Left ventricle myocardium inferior (tissue), 1 donor: Measurements from ENCODE around the gene ARL5C. TPM values are rescaled to one million over a fixed set of nuclear protein-coding genes. Genes with fewer than 3 reads are reported as not detected.

Experiments
- DNase-seq: peaks from one replicate; pipeline ENCODE4 v3.0.0-alpha.2; 2020
- H3K27ac ChIP-seq: fragments of 200-600 bp; replicated peaks from 2 replicates; pipeline ENCODE4 v1.8.0; 2021
- H3K27me3 ChIP-seq: fragments of 200-600 bp; 2 replicates; pipeline ENCODE4 v1.8.0; 2021; ENCODE audit warnings: low read depth
- H3K36me3 ChIP-seq: fragments of 200-600 bp; 2 replicates; pipeline ENCODE4 v1.8.0; 2021
- H3K4me1 ChIP-seq: fragments of 200-600 bp; 2 replicates; pipeline ENCODE4 v1.8.0; 2021
- H3K4me3 ChIP-seq: fragments of 200-600 bp; 2 replicates; pipeline ENCODE4 v1.8.0; 2021; ENCODE audit warnings: mild to moderate bottlenecking, moderate library complexity
- H3K9me3 ChIP-seq: fragments of 200-600 bp; replicated peaks from 2 replicates; pipeline ENCODE4 v1.8.0; 2021
- CTCF ChIP-seq: fragments of 200-600 bp; IDR thresholded peaks from 2 replicates; pipeline ENCODE4 v1.8.0; 2021; ENCODE audit warnings: antibody characterized with exemption, mild to moderate bottlenecking, borderline replicate concordance
- intact Hi-C: fragments of 100-400 bp; cut with micrococcal nuclease; formaldehyde crosslinking; loops from one replicate; pipeline ENCODE4 v1.11.0; 2022
- total RNA-seq: library from RNA; stranded (reverse); fragmentation: NEBNext Ultra II Directional; extraction: Animal tissue kit (Norgen Biotek cat#: 25700); gene quantifications from one replicate; pipeline ENCODE4 v1.2.1, GENCODE V29; 2021
- donor health status: DM: no; HTN: yes; CAD: no; lungs with severe emphysema.

The ARL5C gene
- total RNA-seq, 1 donor from 2014 or later = not detected

GRCh38 chr17:39210093-39210434 lies 44.1 kb upstream of the ARL5C start:
- peaks cover 38% of the 10 kb centered on the region for H3K4me1 ChIP-seq
- no peaks in the 10 kb centered on the region for H3K9me3 ChIP-seq
- TF ChIP-seq CTCF = no peak
- DNase-seq = no peak
- H3K27ac ChIP-seq = peak overlapping the region; percentile 50
- intact Hi-C loops = no loop called here
- peak overlapping the region; percentile 66 for H3K4me3 ChIP-seq
- H3K36me3 ChIP-seq = peaks cover 3% of the 10 kb centered on the region
- peaks cover 22% of the 10 kb centered on the region for H3K27me3 ChIP-seq

GRCh38 chr17:39209317-39210092 lies 43.5 kb upstream of the ARL5C start:
- no peak for TF ChIP-seq CTCF
- H3K36me3 ChIP-seq = peaks cover 8% of the 10 kb centered on the region
- DNase-seq = peak; percentile 69
- H3K9me3 ChIP-seq = no peaks in the 10 kb centered on the region
- intact Hi-C loops = no loop called here
- H3K27me3 ChIP-seq = peaks cover 21% of the 10 kb centered on the region
- peak overlapping the region; percentile 50 for H3K27ac ChIP-seq
- peaks cover 38% of the 10 kb centered on the region for H3K4me1 ChIP-seq
- H3K4me3 ChIP-seq = peak overlapping the region; percentile 66

GRCh38 chr17:39208893-39209292 lies 42.9 kb upstream of the ARL5C start:
- Histone ChIP-seq H3K27ac (peak overlapping the region; percentile 50), H3K36me3 (peaks cover 14% of the 10 kb centered on the region), H3K4me3 (peak overlapping the region; percentile 66), H3K4me1 (peaks cover 38% of the 10 kb centered on the region), H3K27me3 (peaks cover 19% of the 10 kb centered on the region), H3K9me3 (no peaks in the 10 kb centered on the region)
- TF ChIP-seq CTCF = no peak
- DNase-seq = no peak
- intact Hi-C loops = no loop called here

GRCh38 chr17:39208136-39208535 lies 42.2 kb upstream of the ARL5C start:
- peaks cover 22% of the 10 kb centered on the region for H3K36me3 ChIP-seq
- no peak overlapping the region for H3K27ac ChIP-seq
- intact Hi-C loops = no loop called here
- peaks cover 15% of the 10 kb centered on the region for H3K27me3 ChIP-seq
- peaks cover 40% of the 10 kb centered on the region for H3K4me1 ChIP-seq
- DNase-seq = no peak
- no peaks in the 10 kb centered on the region for H3K9me3 ChIP-seq
- TF ChIP-seq CTCF = no peak
- no peak overlapping the region for H3K4me3 ChIP-seq

GRCh38 chr17:39205112-39205526 lies 39.2 kb upstream of the ARL5C start:
- Histone ChIP-seq H3K27me3 (peaks cover 6% of the 10 kb centered on the region), H3K9me3 (no peaks in the 10 kb centered on the region), H3K4me3 (no peak overlapping the region), H3K27ac (no peak overlapping the region), H3K36me3 (peaks cover 43% of the 10 kb centered on the region), H3K4me1 (peaks cover 50% of the 10 kb centered on the region)
- intact Hi-C loops = no loop called here
- no peak for TF ChIP-seq CTCF
- no peak for DNase-seq
